K562 (cell line): ENCODE data around the gene PLA2G4D. TPM values are rescaled to one million over a fixed set of nuclear protein-coding genes. Genes with fewer than 3 reads are reported as not detected.

Experiments
- ATAC-seq: fragments of 200-7000 bp; cut with Tn5 transposase; 3 replicates; pipeline ENCODE4 v1.9.1; 2020; ENCODE audit warnings: moderate library complexity
- BruUV-seq: library from RNA; stranded (reverse); fragments of 400-500 nt; replicated peaks from 2 replicates; lab custom pipeline; 2021; lab: Mats Ljungman, UMichigan
- CTCF ChIA-PET: fragments of 300-600 bp; formaldehyde crosslinking; extraction: SDS; loops from one replicate; lab custom pipeline; 2021; ENCODE audit warnings: low intra/inter-chr PET ratio; lab: Yijun Ruan, JAX
- POLR2A ChIA-PET: fragments of 300-600, 350-650 bp; sonication (Branson Sonifier 250); formaldehyde crosslinking; extraction: SDS; loops from one replicate; lab custom pipeline; 2021; ENCODE audit warnings: antibody characterized with exemption, inconsistent platforms; lab: Yijun Ruan, JAX
- DNase-seq, 4 experiments: peaks; one replicate each; pipeline versions ENCODE4 v3.0.0 to v3.0.0-alpha.2; 2011 to 2018; ENCODE audit warnings: low spot score in 3 of 4, mixed read lengths in 3 of 4; ENCODE audit errors: extremely low read depth in 1 of 4
- FAIRE-seq: peaks from 2 replicates; lab custom pipeline; 2011; peaks lifted over from hg19 to GRCh38; lab: Jason Lieb, UNC
- H2AFZ ChIP-seq: 2 replicates; pipeline ENCODE4 v1.6.0; 2011; ENCODE audit warnings: low read depth, low read length, control low read depth, inconsistent platforms
- H3K27ac ChIP-seq: fragments of 200-600 bp; 3 replicates; pipeline ENCODE4 v1.8.0; 2011; ENCODE audit warnings: low read depth, mild to moderate bottlenecking, control low read depth, inconsistent platforms, low read length, moderate library complexity, mixed read lengths; ENCODE audit errors: extremely low read depth
- H3K27me3 ChIP-seq, 2 experiments: fragments of 300-600 bp in 1 of 2; 2 replicates in 1 of 2; 3 replicates in 1 of 2; pipeline versions ENCODE4 v1.6.0 to v1.8.0; 2011; ENCODE audit warnings: inconsistent platforms in 2 of 2, low read length in 2 of 2, mild to moderate bottlenecking in 1 of 2, mixed read lengths in 1 of 2, moderate library complexity in 1 of 2; ENCODE audit not compliant: control insufficient read depth in 2 of 2, insufficient read depth in 2 of 2
- H3K36me3 ChIP-seq: fragments of 300-600 bp; 3 replicates; pipeline ENCODE4 v1.8.0; 2011; ENCODE audit warnings: mild to moderate bottlenecking, low read length, inconsistent platforms; ENCODE audit not compliant: control insufficient read depth, insufficient read depth
- H3K4me1 ChIP-seq, 2 experiments: fragments of 200-600 bp in 1 of 2; replicated peaks in 1 of 2; 2 replicates in 1 of 2; 3 replicates in 1 of 2; pipeline versions ENCODE4 v1.5.1 to v1.8.0; 2011; ENCODE audit warnings: inconsistent platforms in 2 of 2, low read length in 2 of 2, mild to moderate bottlenecking in 1 of 2, mixed read lengths in 1 of 2, moderate library complexity in 1 of 2; ENCODE audit not compliant: control insufficient read depth in 2 of 2, insufficient read depth in 2 of 2
- H3K4me2 ChIP-seq: 2 replicates; pipeline ENCODE4 v1.6.1; 2011; ENCODE audit warnings: low read length, control low read depth, inconsistent platforms, mixed read lengths; ENCODE audit not compliant: insufficient read depth
- H3K4me3 ChIP-seq: fragments of 200-600 bp; sonication (generic), shearing (Covaris generic); 2 replicates; pipeline ENCODE4 v1.5.1; 2016; ENCODE audit warnings: control low read depth, inconsistent platforms
- H3K79me2 ChIP-seq: fragments of 200-600 bp; 3 replicates; pipeline ENCODE4 v1.8.0; 2011; ENCODE audit warnings: low read length, inconsistent platforms; ENCODE audit not compliant: control insufficient read depth, insufficient read depth
- H3K9ac ChIP-seq, 2 experiments: 2 replicates each; pipeline versions ENCODE4 v1.6.0 to v1.6.1; 2011; ENCODE audit warnings: low read depth in 2 of 2, low read length in 2 of 2, control low read depth in 1 of 2, inconsistent platforms in 1 of 2, mild to moderate bottlenecking in 1 of 2, mixed read lengths in 1 of 2; ENCODE audit not compliant: insufficient read depth in 1 of 2
- H3K9me1 ChIP-seq: one replicate; pipeline ENCODE4 v1.6.0; 2011; ENCODE audit warnings: inconsistent platforms, mild to moderate bottlenecking, low read length, moderate library complexity; ENCODE audit not compliant: control insufficient read depth, insufficient read depth
- H3K9me3 ChIP-seq: replicated peaks from 2 replicates; pipeline ENCODE4 v1.5.1; 2011; ENCODE audit warnings: low read depth, low read length, inconsistent platforms; ENCODE audit not compliant: control insufficient read depth, insufficient read depth
- H4K20me1 ChIP-seq: replicated peaks from 2 replicates; pipeline ENCODE4 v1.6.1; 2011; ENCODE audit warnings: low read length, inconsistent platforms, mixed read lengths; ENCODE audit not compliant: control insufficient read depth, insufficient read depth
- ARHGAP35 ChIP-seq: fragments of 450-650 bp; IDR thresholded peaks from 2 replicates; pipeline ENCODE4 v1.6.1; 2018; ENCODE audit not compliant: partially characterized antibody
- ATF1 ChIP-seq, 2 experiments: fragments of 450-650 bp in 1 of 2; IDR thresholded peaks; 2 replicates each; pipeline ENCODE4 v1.6.1; 2016; ENCODE audit warnings: missing compliant biosample characterization in 1 of 2, missing genetic modification characterization in 1 of 2
- HDAC1 ChIP-seq, 2 experiments: fragments of 450-650 bp; IDR thresholded peaks; 2 replicates each; pipeline ENCODE4 v1.6.1; 2016 to 2017; ENCODE audit warnings: inconsistent platforms in 1 of 2, mild to moderate bottlenecking in 1 of 2, moderate library complexity in 1 of 2
- HDAC8 ChIP-seq: fragments of 450-650 bp; IDR thresholded peaks from 2 replicates; pipeline ENCODE4 v1.6.1; 2016; ENCODE audit warnings: mild to moderate bottlenecking, missing genetic modification characterization, moderate library complexity, missing compliant biosample characterization
- MBD2 ChIP-seq: sonication (generic); IDR thresholded peaks from 2 replicates; pipeline ENCODE4 v1.6.1; 2016; ENCODE audit warnings: low read depth, borderline replicate concordance
- PHB ChIP-seq: fragments of 250-450 bp; sonication (Bioruptor Pico); IDR thresholded peaks from 2 replicates; pipeline ENCODE4 v1.5.0; 2021
- WGBS: fragments of 100-300 bp; shearing (Covaris generic); methylation state at CpG from one replicate; pipeline ENCODE4 v1.1.6; 2016; ENCODE audit warnings: low coverage, mixed read lengths; ENCODE audit not compliant: insufficient coverage; ENCODE audit errors: missing lambda C conversion rate; 5-methylcytosine and 5-hydroxymethylcytosine counted together
- in situ Hi-C: fragments of 300-500 bp; cut with MboI; formaldehyde crosslinking; loops from 4 replicates; pipeline ENCODE4 v1.15.0; 2018; ENCODE audit warnings: inconsistent platforms, mixed read lengths
- intact Hi-C: fragments of 100-400 bp; cut with micrococcal nuclease; formaldehyde crosslinking; loops from 2 replicates; pipeline ENCODE4 v1.14.2; 2022
- polyA plus RNA-seq, 8 experiments: library from polyadenylated mRNA; depleted of rRNA in 4 of 8; stranded (reverse) in 5 of 8; unstranded in 3 of 8; fragments of >200 nt; fragmentation: Nextera tagmentation in 2 of 8; fragmentation: Illumina TruSeq in 1 of 8; extraction: Ambion mirVana in 2 of 8; extraction: Trizol in 1 of 8; gene quantifications; 2 replicates each; pipeline versions ENCODE4 v1.2.1 to v1.2.3, GENCODE V29; 2011 to 2014; ENCODE audit warnings: inconsistent platforms in 1 of 8, missing spikeins in 1 of 8
- total RNA-seq, 7 experiments: library from RNA; depleted of rRNA in 6 of 7; stranded (reverse); fragments of >200 nt in 6 of 7; fragmentation: Illumina TruSeq in 2 of 7; extraction: Trizol in 2 of 7; gene quantifications; 2 replicates each; pipeline versions ENCODE4 v1.2.1 to v1.2.3, GENCODE V29; 2011 to 2021; ENCODE audit warnings: low replicate concordance in 1 of 7
- TF ChIP-seq, protein P1 (sequence below): fragments of 450-650 bp; formaldehyde crosslinking; IDR thresholded peaks from 2 replicates; pipeline ENCODE4 v1.4.0; 2020; ENCODE audit warnings: mild to moderate bottlenecking, mixed read lengths
- TF ChIP-seq, protein P2 (sequence below): fragments of 450-650 bp; conservative IDR thresholded peaks from 2 replicates; pipeline ENCODE4 v1.6.1; 2016; ENCODE audit warnings: missing genetic modification characterization, low read depth, mild to moderate bottlenecking, control low read depth, missing compliant biosample characterization

Gene PLA2G4D
- total and polyA plus RNA-seq, 9 of the 15 experiments (the other 6 are each of a cell fraction or from before 2014, with no cell fraction given) = 0.04 TPM; not detected in 8

DNA sequence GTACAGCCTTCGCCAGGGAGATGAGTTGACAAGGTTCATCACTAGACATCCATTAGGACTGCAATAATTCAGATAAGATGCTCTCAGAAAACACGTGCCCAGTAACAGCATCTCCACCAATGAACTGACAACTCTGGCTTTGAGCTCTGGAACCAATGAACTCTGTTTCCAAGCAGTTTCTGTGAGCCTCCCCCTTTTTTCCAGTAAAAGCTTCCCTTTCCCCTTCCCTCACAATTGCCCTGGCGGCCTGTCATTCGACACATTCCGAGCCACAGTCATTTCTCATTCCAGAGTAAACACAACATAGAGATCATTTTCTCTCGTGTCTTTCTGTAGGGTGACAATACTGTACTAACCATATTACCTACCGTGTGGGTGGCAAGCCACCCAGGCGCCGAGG lies 3.6 kb downstream of the PLA2G4D start:
- Histone ChIP-seq H3K4me1 (peaks cover 0 to 3% of the 10 kb centered on the region in 2 experiments; a peak in 1 of 5 replicates), H3K9ac (no peak overlapping the region), H3K27ac (no peak overlapping the region), H3K9me1 (no peaks in the 10 kb centered on the region), H3K4me3 (no peak overlapping the region), H2AFZ (no peak overlapping the region), H3K9me3 (no peaks in the 10 kb centered on the region), H3K79me2 (no peaks in the 10 kb centered on the region), H3K36me3 (no peaks in the 10 kb centered on the region), H4K20me1 (no peaks in the 10 kb centered on the region), H3K27me3 (peaks cover 32 to 69% of the 10 kb centered on the region in 2 experiments), H3K4me2 (no peak overlapping the region)
- DNase-seq (no peak), ATAC-seq (no peak), FAIRE-seq (no peak)
- POLR2A ChIA-PET = no interaction called here
- no TSS peak for BruUV-seq
- 19% methylated on average over 9 of the region's 9 CpGs for WGBS
- intact Hi-C loops = no loop called here
- in situ Hi-C loops = no loop called here
- TF ChIP-seq PHB (CRISPR knock-in tag) (no peak), ARHGAP35 (no peak), HDAC1 (IDR thresholded peaks at IDR 0.05) (no peak), ATF1 (CRISPR knock-in tag; IDR thresholded peaks at IDR 0.05) (no peak), ATF1 (tag; IDR thresholded peaks at IDR 0.05) (no peak), MBD2 (no peak), HDAC8 (tag) (no peak)
- TF ChIP-seq, protein P1, sequence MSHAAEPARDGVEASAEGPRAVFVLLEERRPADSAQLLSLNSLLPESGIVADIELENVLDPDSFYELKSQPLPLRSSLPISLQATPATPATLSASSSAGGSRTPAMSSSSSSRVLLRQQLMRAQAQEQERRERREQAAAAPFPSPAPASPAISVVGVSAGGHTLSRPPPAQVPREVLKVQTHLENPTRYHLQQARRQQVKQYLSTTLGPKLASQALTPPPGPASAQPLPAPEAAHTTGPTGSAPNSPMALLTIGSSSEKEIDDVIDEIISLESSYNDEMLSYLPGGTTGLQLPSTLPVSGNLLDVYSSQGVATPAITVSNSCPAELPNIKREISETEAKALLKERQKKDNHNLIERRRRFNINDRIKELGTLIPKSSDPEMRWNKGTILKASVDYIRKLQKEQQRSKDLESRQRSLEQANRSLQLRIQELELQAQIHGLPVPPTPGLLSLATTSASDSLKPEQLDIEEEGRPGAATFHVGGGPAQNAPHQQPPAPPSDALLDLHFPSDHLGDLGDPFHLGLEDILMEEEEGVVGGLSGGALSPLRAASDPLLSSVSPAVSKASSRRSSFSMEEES (CRISPR knock-in tag) = no peak
- TF ChIP-seq, protein P2, sequence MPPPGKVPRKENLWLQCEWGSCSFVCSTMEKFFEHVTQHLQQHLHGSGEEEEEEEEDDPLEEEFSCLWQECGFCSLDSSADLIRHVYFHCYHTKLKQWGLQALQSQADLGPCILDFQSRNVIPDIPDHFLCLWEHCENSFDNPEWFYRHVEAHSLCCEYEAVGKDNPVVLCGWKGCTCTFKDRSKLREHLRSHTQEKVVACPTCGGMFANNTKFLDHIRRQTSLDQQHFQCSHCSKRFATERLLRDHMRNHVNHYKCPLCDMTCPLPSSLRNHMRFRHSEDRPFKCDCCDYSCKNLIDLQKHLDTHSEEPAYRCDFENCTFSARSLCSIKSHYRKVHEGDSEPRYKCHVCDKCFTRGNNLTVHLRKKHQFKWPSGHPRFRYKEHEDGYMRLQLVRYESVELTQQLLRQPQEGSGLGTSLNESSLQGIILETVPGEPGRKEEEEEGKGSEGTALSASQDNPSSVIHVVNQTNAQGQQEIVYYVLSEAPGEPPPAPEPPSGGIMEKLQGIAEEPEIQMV = no peak
- CTCF ChIA-PET = no interaction called here
